MM.1S (cell line): Measurements from ENCODE around the gene TCL1B.

Experiments used
- DNase-seq: peaks from one replicate; pipeline ENCODE4 v3.0.0-alpha.2; 2015
- H2AFZ ChIP-seq: fragments of 300-600 bp; sonication (generic); 2 replicates; pipeline ENCODE4 v1.6.0; 2016; ENCODE audit warnings: antibody characterized with exemption, low read length
- H3F3A ChIP-seq: fragments of 300-600 bp; sonication (generic); 2 replicates; pipeline ENCODE4 v1.6.1; 2016; ENCODE audit warnings: mild to moderate bottlenecking, antibody characterized with exemption, low read length, moderate library complexity, mixed read lengths; ENCODE audit not compliant: insufficient read depth
- H3K27ac ChIP-seq: fragments of 300-600 bp; sonication (generic); 2 replicates; pipeline ENCODE4 v1.5.1; 2016; ENCODE audit warnings: mild to moderate bottlenecking, low read length
- H3K27me3 ChIP-seq: fragments of 300-600 bp; sonication (generic); replicated peaks from 2 replicates; pipeline ENCODE4 v1.6.0; 2016; ENCODE audit warnings: low read length; ENCODE audit not compliant: insufficient read depth
- H3K36me3 ChIP-seq: fragments of 300-600 bp; sonication (generic); replicated peaks from 2 replicates; pipeline ENCODE4 v1.6.1; 2016; ENCODE audit warnings: mild to moderate bottlenecking, low read length, mixed read lengths; ENCODE audit not compliant: insufficient read depth
- H3K4me1 ChIP-seq: fragments of 300-600 bp; sonication (generic); 2 replicates; pipeline ENCODE4 v1.6.1; 2016; ENCODE audit warnings: low read length, mixed read lengths
- H3K4me2 ChIP-seq: fragments of 300-600 bp; sonication (generic); 2 replicates; pipeline ENCODE4 v1.6.0; 2016; ENCODE audit warnings: low read depth, low read length
- H3K4me3 ChIP-seq: fragments of 300-600 bp; sonication (generic); 2 replicates; pipeline ENCODE4 v1.5.1; 2016; ENCODE audit warnings: low read length, mixed read lengths
- H3K79me2 ChIP-seq: fragments of 300-600 bp; sonication (generic); 2 replicates; pipeline ENCODE4 v1.6.1; 2016; ENCODE audit warnings: mixed run types, low read length, mixed read lengths
- H3K9ac ChIP-seq: fragments of 300-600 bp; sonication (generic); 2 replicates; pipeline ENCODE4 v1.6.1; 2016; ENCODE audit warnings: low read length, mixed read lengths
- H3K9me2 ChIP-seq: fragments of 300-600 bp; sonication (generic); replicated peaks from 2 replicates; pipeline ENCODE4 v1.6.1; 2016; ENCODE audit warnings: mild to moderate bottlenecking, low read length, mixed read lengths; ENCODE audit not compliant: insufficient read depth
- H3K9me3 ChIP-seq: fragments of 300-600 bp; sonication (generic); replicated peaks from 2 replicates; pipeline ENCODE4 v1.6.1; 2016; ENCODE audit warnings: mild to moderate bottlenecking, low read length, mixed read lengths; ENCODE audit not compliant: insufficient read depth
- H4K20me1 ChIP-seq: fragments of 300-600 bp; sonication (generic); 2 replicates; pipeline ENCODE4 v1.6.1; 2016; ENCODE audit warnings: mild to moderate bottlenecking, low read length, moderate library complexity, mixed read lengths; ENCODE audit not compliant: insufficient read depth
- EZH2 ChIP-seq: fragments of 300-600 bp; sonication (generic); optimal IDR thresholded peaks from 2 replicates; pipeline ENCODE3; 2017; ENCODE audit warnings: low read depth, mild to moderate bottlenecking, antibody characterized with exemption, low read length, mixed read lengths
- EZH2phosphoT487 ChIP-seq: fragments of 300-600 bp; sonication (generic); IDR thresholded peaks from 2 replicates; pipeline ENCODE4 v1.6.1; 2018; ENCODE audit warnings: antibody characterized with exemption, low read length
- TF ChIP-seq, protein P1 (sequence below): fragments of 300-600 bp; sonication (generic); IDR thresholded peaks from 2 replicates; pipeline ENCODE4 v1.5.1; 2016; ENCODE audit warnings: antibody characterized with exemption, low read length, mixed read lengths

The TCL1B gene

DNA sequence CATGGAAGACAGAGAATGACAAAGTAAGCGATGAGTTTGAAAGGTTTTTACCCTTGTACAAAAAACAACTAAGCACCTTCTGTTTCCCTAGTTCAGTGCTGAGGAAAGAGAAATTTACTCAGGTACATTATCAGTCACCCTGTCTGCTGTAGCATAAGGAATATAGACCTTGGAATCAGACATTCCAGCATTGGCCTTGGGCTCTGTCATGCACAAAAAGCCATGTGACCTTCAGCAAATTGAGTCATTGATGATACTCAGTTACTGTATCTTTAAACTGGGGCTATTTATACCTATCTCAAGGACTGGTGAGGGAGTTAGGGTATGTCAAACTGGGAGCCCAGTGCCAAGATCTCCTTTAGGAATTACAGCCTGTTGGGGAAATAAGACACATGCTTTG is 47.0 kb downstream of the TCL1B start:
- Histone ChIP-seq H3K79me2 (no peaks in the 10 kb centered on the region), H3K4me1 (no peaks in the 10 kb centered on the region), H3K9me3 (no peaks in the 10 kb centered on the region), H4K20me1 (no peaks in the 10 kb centered on the region), H3K27me3 (no peaks in the 10 kb centered on the region), H3F3A (no peaks in the 10 kb centered on the region), H3K27ac (no peak overlapping the region), H3K9ac (no peak overlapping the region), H3K36me3 (no peaks in the 10 kb centered on the region), H2AFZ (no peak overlapping the region), H3K4me2 (no peak overlapping the region), H3K4me3 (no peak overlapping the region), H3K9me2 (no peaks in the 10 kb centered on the region)
- DNase-seq = no peak
- no peak for TF ChIP-seq EZH2
- TF ChIP-seq, protein P1, sequence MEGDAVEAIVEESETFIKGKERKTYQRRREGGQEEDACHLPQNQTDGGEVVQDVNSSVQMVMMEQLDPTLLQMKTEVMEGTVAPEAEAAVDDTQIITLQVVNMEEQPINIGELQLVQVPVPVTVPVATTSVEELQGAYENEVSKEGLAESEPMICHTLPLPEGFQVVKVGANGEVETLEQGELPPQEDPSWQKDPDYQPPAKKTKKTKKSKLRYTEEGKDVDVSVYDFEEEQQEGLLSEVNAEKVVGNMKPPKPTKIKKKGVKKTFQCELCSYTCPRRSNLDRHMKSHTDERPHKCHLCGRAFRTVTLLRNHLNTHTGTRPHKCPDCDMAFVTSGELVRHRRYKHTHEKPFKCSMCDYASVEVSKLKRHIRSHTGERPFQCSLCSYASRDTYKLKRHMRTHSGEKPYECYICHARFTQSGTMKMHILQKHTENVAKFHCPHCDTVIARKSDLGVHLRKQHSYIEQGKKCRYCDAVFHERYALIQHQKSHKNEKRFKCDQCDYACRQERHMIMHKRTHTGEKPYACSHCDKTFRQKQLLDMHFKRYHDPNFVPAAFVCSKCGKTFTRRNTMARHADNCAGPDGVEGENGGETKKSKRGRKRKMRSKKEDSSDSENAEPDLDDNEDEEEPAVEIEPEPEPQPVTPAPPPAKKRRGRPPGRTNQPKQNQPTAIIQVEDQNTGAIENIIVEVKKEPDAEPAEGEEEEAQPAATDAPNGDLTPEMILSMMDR = no peak
- TF ChIP-seq EZH2phosphoT487 = no peak

DNA sequence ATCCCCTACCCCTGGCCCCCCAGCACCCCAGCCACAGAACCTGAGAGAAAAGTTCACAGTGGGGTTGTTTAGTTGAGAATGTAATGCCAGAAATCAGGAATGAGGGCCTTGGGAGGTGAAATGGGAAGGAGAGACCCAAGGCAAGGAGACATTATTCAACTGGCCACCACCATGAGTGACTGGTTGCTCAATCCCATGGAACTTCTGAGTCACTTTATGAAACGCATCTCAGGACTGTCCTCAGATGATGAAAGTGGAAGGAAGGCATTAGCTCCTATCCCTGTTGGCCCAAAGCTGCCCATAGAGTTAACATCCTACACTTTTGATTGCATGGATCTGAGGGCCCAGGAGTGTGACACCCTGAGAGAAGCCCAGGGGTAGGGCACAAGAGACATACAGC is 53.1 kb downstream of the TCL1B start:
- no peaks in the 10 kb centered on the region for H3K4me1 ChIP-seq
- no peak overlapping the region for H3K4me2 ChIP-seq
- H3K27me3 ChIP-seq = no peaks in the 10 kb centered on the region
- H3K36me3 ChIP-seq = no peaks in the 10 kb centered on the region
- H3K9me2 ChIP-seq = no peaks in the 10 kb centered on the region
- H3K4me3 ChIP-seq = no peak overlapping the region
- no peak for DNase-seq
- H3K9ac ChIP-seq = no peak overlapping the region
- H3K9me3 ChIP-seq = no peaks in the 10 kb centered on the region
- TF ChIP-seq EZH2phosphoT487 = no peak
- no peak for TF ChIP-seq EZH2
- TF ChIP-seq, protein P1 = no peak
- H3K27ac ChIP-seq = no peak overlapping the region
- no peaks in the 10 kb centered on the region for H3K79me2 ChIP-seq
- H3F3A ChIP-seq = no peaks in the 10 kb centered on the region
- H2AFZ ChIP-seq = no peak overlapping the region
- H4K20me1 ChIP-seq = no peaks in the 10 kb centered on the region

DNA sequence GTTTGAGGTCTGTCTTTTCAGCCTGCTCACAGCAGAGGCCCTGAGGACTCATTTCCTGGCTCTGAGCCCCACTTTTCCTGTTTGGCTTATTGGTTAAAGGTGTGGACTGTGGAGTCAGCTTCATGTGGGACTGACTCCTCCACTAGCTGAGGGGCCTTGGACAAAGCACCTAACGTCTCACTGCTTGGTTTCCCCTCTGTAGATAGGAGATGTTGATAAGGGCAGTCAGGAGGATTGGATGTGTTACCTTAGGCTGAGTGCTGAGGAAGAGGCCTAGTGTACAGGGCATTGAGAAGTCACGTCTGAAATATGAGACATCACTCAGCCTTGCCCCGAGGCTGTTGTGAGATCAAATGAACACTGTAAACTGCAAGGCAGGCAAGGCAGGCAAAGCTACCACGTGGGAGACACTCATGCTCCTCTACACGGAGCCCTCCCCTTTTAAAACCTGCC is 54.8 kb downstream of the TCL1B start:
- H3K27me3 ChIP-seq = no peaks in the 10 kb centered on the region
- no peaks in the 10 kb centered on the region for H3K36me3 ChIP-seq
- no peaks in the 10 kb centered on the region for H3K79me2 ChIP-seq
- no peaks in the 10 kb centered on the region for H3F3A ChIP-seq
- H3K9me3 ChIP-seq = no peaks in the 10 kb centered on the region
- H3K9ac ChIP-seq = no peak overlapping the region
- TF ChIP-seq EZH2 (no peak), EZH2phosphoT487 (no peak)
- TF ChIP-seq, protein P1 = no peak
- H4K20me1 ChIP-seq = no peaks in the 10 kb centered on the region
- H3K27ac ChIP-seq = no peak overlapping the region
- no peak overlapping the region for H2AFZ ChIP-seq
- no peak overlapping the region for H3K4me3 ChIP-seq
- H3K4me1 ChIP-seq = no peaks in the 10 kb centered on the region
- no peaks in the 10 kb centered on the region for H3K9me2 ChIP-seq
- H3K4me2 ChIP-seq = no peak overlapping the region
- no peak for DNase-seq
